GM06990 (cell line): ENCODE measurements around the gene MT1H.

Experiments used
- DNase-seq: peaks from one replicate; pipeline ENCODE4 v3.0.0-alpha.2; 2011; ENCODE audit not compliant: insufficient read length; ENCODE audit errors: extremely low read depth
- H3K27me3 ChIP-seq: replicated peaks from 2 replicates; pipeline ENCODE4 v1.6.0; 2011; ENCODE audit warnings: low read length; ENCODE audit not compliant: control insufficient read depth, insufficient read depth
- H3K36me3 ChIP-seq: 2 replicates; pipeline ENCODE4 v1.5.1; 2011; ENCODE audit warnings: low read length; ENCODE audit not compliant: control insufficient read depth, insufficient read depth
- H3K4me3 ChIP-seq: replicated peaks from 2 replicates; pipeline ENCODE4 v1.5.1; 2011; ENCODE audit warnings: low read depth, mild to moderate bottlenecking, control low read depth, low read length
- CTCF ChIP-seq: IDR thresholded peaks from 2 replicates; pipeline ENCODE4 v1.5.1; 2011; ENCODE audit warnings: low read length, control low read depth, mild to moderate bottlenecking, inconsistent platforms; ENCODE audit not compliant: insufficient read depth, poor library complexity, severe bottlenecking

MT1H gene

DNA sequence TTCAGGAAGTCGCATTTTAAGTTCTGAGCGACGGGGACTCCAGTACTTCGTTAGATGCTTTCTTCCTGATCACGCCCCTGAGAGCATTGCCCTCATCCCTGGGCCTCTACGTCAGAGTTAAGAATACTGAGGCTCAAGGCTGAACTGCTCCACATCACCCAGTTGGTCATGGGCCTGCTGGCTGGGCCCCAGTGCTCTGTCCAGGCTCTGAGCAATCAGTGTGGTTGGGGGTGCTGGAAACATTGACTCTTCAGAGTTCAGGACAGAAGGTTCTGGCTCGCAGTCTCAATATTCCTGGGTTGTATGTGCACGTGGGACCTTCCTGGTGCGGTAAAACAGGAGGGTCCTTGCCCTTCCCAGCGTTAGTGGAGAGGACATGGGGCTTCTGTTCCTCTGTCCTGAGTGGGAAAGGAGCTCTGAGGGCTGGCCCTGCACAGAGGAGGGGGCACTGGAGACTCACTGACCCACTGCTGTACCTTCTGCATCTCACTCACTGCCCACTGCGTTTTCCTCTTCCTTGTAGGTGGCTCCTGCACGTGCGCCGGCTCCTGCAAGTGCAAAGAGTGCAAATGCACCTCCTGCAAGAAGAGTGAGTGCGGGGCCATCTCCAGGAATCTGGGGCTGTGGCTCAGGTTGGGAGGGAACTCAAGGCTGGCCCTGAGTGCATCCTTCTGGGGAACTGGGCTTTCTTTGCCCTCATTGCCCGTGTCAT is 43.5 kb upstream of the MT1H start:
- H3K27me3 ChIP-seq, result no peaks in the 10 kb centered on the region; the same call in 1 of the 2 replicates
- H3K36me3 ChIP-seq, result no peaks in the 10 kb centered on the region
- H3K4me3 ChIP-seq, result peak overlapping the region; percentile 59
- no peak for TF ChIP-seq CTCF
- no peak for DNase-seq

DNA sequence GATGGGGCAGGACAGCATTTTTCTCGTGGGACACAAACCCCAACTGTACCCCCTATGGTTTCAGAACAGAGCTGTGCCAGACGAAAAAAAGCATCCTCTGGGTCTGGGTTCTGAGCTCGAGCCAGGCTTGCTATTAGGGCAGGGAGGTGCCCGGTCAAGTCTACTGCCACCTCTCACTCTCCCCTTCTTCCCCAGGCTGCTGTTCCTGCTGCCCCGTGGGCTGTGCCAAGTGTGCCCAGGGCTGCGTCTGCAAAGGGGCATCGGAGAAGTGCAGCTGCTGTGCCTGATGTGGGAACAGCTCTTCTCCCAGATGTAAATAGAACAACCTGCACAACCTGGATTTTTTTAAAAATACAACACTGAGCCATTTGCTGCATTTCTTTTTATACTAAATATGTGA is 42.9 kb upstream of the MT1H start:
- DNase-seq, result no peak
- Histone ChIP-seq H3K27me3 (no peaks in the 10 kb centered on the region; the same call in 1 of the 2 replicates), H3K4me3 (no peak overlapping the region), H3K36me3 (no peaks in the 10 kb centered on the region)
- no peak for TF ChIP-seq CTCF

- DNase-seq, result no peak
- Histone ChIP-seq H3K4me3 (no peak overlapping the region), H3K36me3 (no peaks in the 10 kb centered on the region), H3K27me3 (peaks cover 2% of the 10 kb centered on the region; the same call in 1 of the 2 replicates)
- TF ChIP-seq CTCF, result no peak
Measured at GRCh38 chr16:56628486-56629350, 40.9 kb upstream of the MT1H start.

DNA sequence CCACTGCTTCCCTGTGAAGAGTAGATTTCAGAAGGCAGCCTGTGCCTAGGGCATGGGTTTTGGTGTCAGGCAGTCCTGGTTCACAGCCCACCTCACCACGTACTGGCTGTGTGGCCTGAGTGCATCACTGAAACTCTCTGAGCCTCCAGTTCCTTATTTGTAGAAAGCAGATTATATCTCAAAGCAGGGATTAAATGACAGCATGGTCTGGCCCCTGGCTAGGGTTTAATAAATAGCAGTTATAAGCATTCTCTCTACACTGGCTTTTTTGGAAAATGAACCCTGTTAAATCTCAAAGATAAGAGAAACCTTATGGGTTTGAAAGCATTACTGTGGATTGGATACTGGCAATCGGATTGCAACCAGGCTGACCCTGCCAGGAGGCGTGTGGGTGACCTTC is 40.1 kb upstream of the MT1H start:
- Histone ChIP-seq H3K36me3 (no peaks in the 10 kb centered on the region), H3K27me3 (peaks cover 3% of the 10 kb centered on the region), H3K4me3 (no peak overlapping the region)
- no peak for DNase-seq
- TF ChIP-seq CTCF, result no peak

DNA sequence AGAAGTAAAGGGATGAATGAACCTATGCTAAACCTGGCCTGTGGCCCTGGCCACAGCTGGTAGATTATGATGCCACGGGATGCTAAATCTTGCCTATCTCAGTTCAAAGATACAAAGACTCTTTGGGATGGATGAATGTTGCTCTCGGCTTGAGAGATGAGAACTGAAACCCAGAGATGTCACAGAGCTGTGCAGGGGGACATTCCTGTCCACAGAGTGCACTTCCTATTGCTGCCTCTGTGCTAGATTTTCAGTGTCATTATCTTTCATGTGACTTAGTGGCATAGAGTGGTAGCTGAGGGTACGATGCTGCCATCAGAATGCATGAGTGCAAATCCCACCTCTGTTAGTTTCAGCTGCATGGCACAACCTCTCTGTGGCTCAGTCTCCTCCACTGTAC is 39.5 kb upstream of the MT1H start:
- DNase-seq, result no peak
- Histone ChIP-seq H3K36me3 (no peaks in the 10 kb centered on the region), H3K4me3 (no peak overlapping the region), H3K27me3 (peaks cover 3% of the 10 kb centered on the region)
- TF ChIP-seq CTCF, result no peak
